Skeletal muscle tissue (tissue), 4 donors: Measurements from ENCODE around the gene HPCAL1. TPM values are rescaled to one million over a fixed set of nuclear protein-coding genes. Genes with fewer than 3 reads are reported as not detected.

Experiments
- H3K27ac ChIP-seq: one replicate; pipeline ENCODE4 v1.7.0; 2013; ENCODE audit warnings: mild to moderate bottlenecking, low read depth, low read length, inconsistent platforms
- H3K27me3 ChIP-seq, 3 donors: one replicate each; pipeline ENCODE4 v1.7.0; 2013; ENCODE audit warnings: low read length in 3 of 3; ENCODE audit not compliant: control insufficient read depth in 3 of 3, insufficient read depth in 3 of 3
- H3K36me3 ChIP-seq, 3 donors: one replicate each; pipeline ENCODE4 v1.7.0; 2013; ENCODE audit warnings: low read length in 3 of 3; ENCODE audit not compliant: control insufficient read depth in 3 of 3, insufficient read depth in 3 of 3
- H3K4me1 ChIP-seq, 3 donors: one replicate each; pipeline ENCODE4 v1.7.0; 2013; ENCODE audit warnings: low read length in 3 of 3, mild to moderate bottlenecking in 3 of 3; ENCODE audit not compliant: control insufficient read depth in 3 of 3, insufficient read depth in 3 of 3
- H3K4me3 ChIP-seq, 3 donors: one replicate each; pipeline ENCODE4 v1.7.0; 2013; ENCODE audit warnings: low read length in 3 of 3
- H3K9ac ChIP-seq, 3 donors: one replicate each; pipeline ENCODE4 v1.7.0; 2013; ENCODE audit warnings: low read length in 3 of 3, mild to moderate bottlenecking in 3 of 3, moderate library complexity in 2 of 3, low read depth in 1 of 3
- H3K9me3 ChIP-seq, 3 donors: one replicate each; pipeline ENCODE4 v1.7.0; 2013; ENCODE audit warnings: low read length in 3 of 3; ENCODE audit not compliant: control insufficient read depth in 3 of 3
- total RNA-seq: library from RNA; depleted of rRNA; stranded (reverse); fragments of >200 nt; gene quantifications from one replicate; pipeline ENCODE4 v1.2.3, GENCODE V29; 2014
- donor health status: Osteomylitis.

HPCAL1 gene
- total RNA-seq, 1 donor from 2014 or later, result 15.1 TPM

DNA sequence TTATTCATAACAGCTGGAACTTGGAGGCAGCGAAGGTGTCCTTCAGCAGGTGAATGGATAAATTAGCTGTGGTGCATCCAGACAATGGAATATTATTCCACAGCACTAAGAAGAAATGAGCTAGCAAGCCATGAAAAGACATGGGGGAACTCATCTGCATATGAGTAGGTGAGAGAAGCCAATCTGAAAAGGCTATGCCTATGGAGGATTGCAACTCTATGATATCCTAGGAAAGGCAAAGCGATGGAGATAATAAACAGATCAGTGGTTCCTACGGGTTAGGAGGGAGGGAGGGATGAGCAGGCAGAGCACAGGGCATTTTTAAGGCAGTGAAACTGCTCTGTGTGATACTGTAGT lies 79.3 kb downstream of the HPCAL1 start:
- Histone ChIP-seq H3K9me3 (no peaks in the 10 kb centered on the region), H3K4me1 (peaks cover 4 to 11% (median 8%) of the 10 kb centered on the region in 3 donors), H3K4me3 (no peak overlapping the region), H3K27me3 (peaks cover 0 to 3% (median 0%) of the 10 kb centered on the region in 3 donors), H3K9ac (no peak overlapping the region), H3K36me3 (no peaks in the 10 kb centered on the region), H3K27ac (no peak overlapping the region)

- Histone ChIP-seq H3K27me3 (peaks cover 0 to 3% (median 0%) of the 10 kb centered on the region in 3 donors), H3K36me3 (no peaks in the 10 kb centered on the region), H3K9me3 (no peaks in the 10 kb centered on the region), H3K9ac (no peak overlapping the region), H3K27ac (no peak overlapping the region), H3K4me3 (peak overlapping the region in 2 of 3 donors; percentile 13 to 36), H3K4me1 (peaks cover 5 to 16% (median 8%) of the 10 kb centered on the region in 3 donors)
Observed at GRCh38 chr2:10382354-10383061, 79.8 kb downstream of the HPCAL1 start.

GRCh38 chr2:10383960-10384734 lies 81.4 kb downstream of the HPCAL1 start:
- Histone ChIP-seq H3K4me1 (peaks cover 5 to 28% (median 12%) of the 10 kb centered on the region in 3 donors), H3K27me3 (peaks cover 0 to 3% (median 0%) of the 10 kb centered on the region in 3 donors), H3K36me3 (no peaks in the 10 kb centered on the region), H3K9ac (no peak overlapping the region), H3K27ac (no peak overlapping the region), H3K9me3 (no peaks in the 10 kb centered on the region), H3K4me3 (no peak overlapping the region)

GRCh38 chr2:10385501-10385900 lies 82.8 kb downstream of the HPCAL1 start:
- H3K4me1 ChIP-seq, result peaks cover 14 to 39% (median 21%) of the 10 kb centered on the region in 3 donors
- no peak overlapping the region for H3K9ac ChIP-seq
- no peaks in the 10 kb centered on the region for H3K36me3 ChIP-seq
- no peaks in the 10 kb centered on the region for H3K9me3 ChIP-seq
- H3K27me3 ChIP-seq, result peaks cover 0 to 3% (median 0%) of the 10 kb centered on the region in 3 donors
- no peak overlapping the region for H3K4me3 ChIP-seq
- no peak overlapping the region for H3K27ac ChIP-seq

- Histone ChIP-seq H3K9ac (no peak overlapping the region), H3K9me3 (no peaks in the 10 kb centered on the region), H3K4me1 (peaks cover 14 to 39% (median 21%) of the 10 kb centered on the region in 3 donors), H3K27ac (no peak overlapping the region), H3K4me3 (no peak overlapping the region), H3K27me3 (peaks cover 0 to 3% (median 0%) of the 10 kb centered on the region in 3 donors), H3K36me3 (no peaks in the 10 kb centered on the region)
Observed at GRCh38 chr2:10385933-10386773, 83.4 kb downstream of the HPCAL1 start.

DNA sequence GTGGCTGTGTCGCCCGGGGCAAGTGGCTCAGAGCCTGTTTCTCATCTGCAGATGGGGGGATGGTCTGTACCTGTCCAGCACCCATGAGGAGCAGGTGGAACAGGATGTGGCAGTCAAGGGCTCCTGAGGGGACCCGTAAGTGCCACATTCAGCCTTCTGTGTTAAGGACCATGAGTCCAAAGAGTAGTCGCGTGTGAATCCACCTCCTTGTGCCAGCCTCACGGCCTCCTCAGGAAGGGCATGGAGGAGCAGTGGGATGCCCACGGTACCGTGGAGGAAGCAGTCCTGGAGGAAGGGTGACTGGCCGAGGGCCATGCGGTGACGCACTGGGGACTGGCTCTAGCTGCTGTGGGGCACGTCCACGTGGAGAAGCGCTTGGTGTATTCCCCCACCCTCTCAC lies 84.3 kb downstream of the HPCAL1 start:
- peaks cover 0 to 3% (median 0%) of the 10 kb centered on the region in 3 donors for H3K27me3 ChIP-seq
- H3K4me3 ChIP-seq, result no peak overlapping the region
- no peak overlapping the region for H3K9ac ChIP-seq
- no peak overlapping the region for H3K27ac ChIP-seq
- H3K36me3 ChIP-seq, result no peaks in the 10 kb centered on the region
- peaks cover 14 to 39% (median 14%) of the 10 kb centered on the region in 3 donors for H3K4me1 ChIP-seq
- H3K9me3 ChIP-seq, result no peaks in the 10 kb centered on the region

DNA sequence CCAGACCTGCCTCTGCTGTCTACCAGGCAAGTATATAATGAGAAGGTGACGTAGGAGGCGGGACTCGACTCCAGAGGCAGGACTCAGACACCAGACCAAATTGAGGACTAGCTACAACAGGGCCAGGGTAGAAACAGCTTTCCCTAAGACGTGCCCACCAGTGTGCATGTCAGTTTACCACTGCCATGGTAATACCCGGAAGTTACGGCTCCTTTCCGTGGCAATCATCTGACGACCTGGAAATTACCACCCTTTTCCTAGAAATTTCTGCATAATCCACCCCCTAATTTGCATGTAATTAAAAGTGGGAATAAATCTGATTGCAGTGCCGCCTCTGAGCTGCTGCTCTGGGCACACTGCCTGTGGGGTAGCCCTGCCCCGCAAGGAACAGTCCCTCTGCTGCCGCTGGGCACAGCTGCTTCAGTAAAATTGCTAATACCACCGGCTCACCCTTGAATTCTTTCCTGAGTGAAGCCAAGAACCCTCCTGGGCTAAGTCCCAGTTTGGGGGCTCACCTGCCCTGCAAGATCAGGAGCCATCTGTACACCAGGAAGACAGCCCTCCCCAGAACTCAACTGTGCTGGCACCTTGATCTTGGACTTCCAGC lies 86.4 kb downstream of the HPCAL1 start:
- peaks cover 10 to 38% (median 14%) of the 10 kb centered on the region in 3 donors for H3K4me1 ChIP-seq
- H3K9me3 ChIP-seq, result no peaks in the 10 kb centered on the region
- H3K36me3 ChIP-seq, result no peaks in the 10 kb centered on the region
- no peaks in the 10 kb centered on the region for H3K27me3 ChIP-seq
- no peak overlapping the region for H3K4me3 ChIP-seq
- H3K27ac ChIP-seq, result no peak overlapping the region
- no peak overlapping the region for H3K9ac ChIP-seq

DNA sequence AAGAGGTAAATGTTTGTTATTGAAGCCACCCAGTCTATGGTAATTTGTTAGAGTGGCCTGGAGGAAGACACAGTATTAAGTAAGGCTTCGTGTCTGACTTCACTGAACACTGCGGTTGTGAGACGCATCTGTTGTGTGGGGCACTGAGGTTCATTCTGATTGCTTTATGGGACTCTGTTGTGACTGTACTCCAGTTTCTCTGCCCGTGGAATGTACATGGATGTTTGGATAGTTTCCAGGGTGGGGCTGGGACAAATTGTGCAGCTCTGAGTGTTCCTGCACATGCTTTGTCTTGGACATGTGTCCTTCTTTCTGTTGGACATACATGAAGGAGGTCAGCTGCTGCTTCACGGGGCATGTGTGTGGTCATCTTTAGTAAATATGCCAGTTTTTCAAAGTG lies 86.9 kb downstream of the HPCAL1 start:
- no peak overlapping the region for H3K4me3 ChIP-seq
- peaks cover 10 to 38% (median 14%) of the 10 kb centered on the region in 3 donors for H3K4me1 ChIP-seq
- no peaks in the 10 kb centered on the region for H3K27me3 ChIP-seq
- H3K36me3 ChIP-seq, result no peaks in the 10 kb centered on the region
- H3K27ac ChIP-seq, result no peak overlapping the region
- no peak overlapping the region for H3K9ac ChIP-seq
- no peaks in the 10 kb centered on the region for H3K9me3 ChIP-seq

DNA sequence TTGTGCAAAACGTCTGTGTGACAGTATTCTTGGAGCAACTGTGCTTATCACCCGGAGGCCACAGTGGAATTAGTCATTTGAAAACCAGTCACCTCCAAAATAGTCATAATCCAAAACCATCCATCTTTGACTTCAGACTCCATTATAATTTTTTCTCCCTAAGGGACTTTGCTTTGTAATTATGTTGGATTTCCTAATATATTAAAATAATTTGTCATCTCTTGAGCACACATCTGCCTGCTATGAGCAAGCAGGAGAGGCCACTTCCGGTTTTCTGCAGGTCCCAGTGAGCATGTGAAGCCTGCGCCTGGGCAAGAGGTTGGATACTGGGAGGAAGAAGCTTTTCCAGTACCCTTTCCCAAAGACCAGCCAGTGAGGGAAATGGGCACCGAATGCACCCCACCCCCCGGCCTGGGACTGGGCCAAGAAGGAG lies 87.7 kb downstream of the HPCAL1 start:
- Histone ChIP-seq H3K4me1 (peaks cover 10 to 38% (median 14%) of the 10 kb centered on the region in 3 donors), H3K27me3 (no peaks in the 10 kb centered on the region), H3K9ac (no peak overlapping the region), H3K4me3 (no peak overlapping the region), H3K27ac (no peak overlapping the region), H3K9me3 (no peaks in the 10 kb centered on the region), H3K36me3 (no peaks in the 10 kb centered on the region)
